ENCODE data around the gene AMH. TPM values are rescaled to one million over a fixed set of nuclear protein-coding genes. Genes with fewer than 3 reads are reported as not detected.

AMH gene
- total RNA-seq, 4 donors from 2014 or later, result 0.50 to 3.7 (median 1.3) TPM

DNA sequence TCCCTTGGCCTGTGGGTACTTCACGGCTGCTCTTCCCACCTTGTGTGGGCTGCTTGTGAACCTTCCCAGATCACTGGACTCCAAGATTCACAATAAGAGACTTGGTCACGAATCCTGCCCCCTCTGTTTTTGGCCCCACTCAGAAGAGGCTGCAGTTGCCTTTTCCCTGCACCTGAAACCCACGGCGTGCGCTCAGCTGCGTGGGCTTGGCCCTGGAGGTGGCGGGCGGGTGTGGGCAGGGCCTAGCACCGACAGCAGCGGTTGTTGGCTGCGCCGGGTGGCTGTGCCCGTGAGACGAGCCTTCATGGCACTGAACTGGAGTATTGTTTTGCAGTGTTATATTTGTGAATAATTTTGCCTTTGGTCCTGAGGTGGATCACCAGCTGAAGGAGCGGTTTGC lies 46.8 kb upstream of the AMH start:
- DNase-seq (ENCODE audit: extremely low spot score), result no peak
- intact Hi-C loops (cut with DNase I), result no loop called here
- H3K27ac ChIP-seq (replicated peaks in 1 of 4), result no peak overlapping the region
- H3K9me3 ChIP-seq, result no peaks in the 10 kb centered on the region
- 86% methylated on average over 15 of the region's 15 CpGs for WGBS
- H3K4me3 ChIP-seq, result no peak overlapping the region
- no peaks in the 10 kb centered on the region for H3K27me3 ChIP-seq
- peaks cover 27 to 87% (median 60%) of the 10 kb centered on the region in 4 donors for H3K36me3 ChIP-seq
- peaks cover 0 to 15% (median 8%) of the 10 kb centered on the region in 4 donors for H3K4me1 ChIP-seq
- TF ChIP-seq POLR2A (IDR thresholded peaks at IDR 0.05; ENCODE audit: low read depth) (no peak), EP300 (IDR thresholded peaks at IDR 0.05) (no peak), POLR2AphosphoS5 (IDR thresholded peaks at IDR 0.05) (no peak)
- TF ChIP-seq, protein P1, sequence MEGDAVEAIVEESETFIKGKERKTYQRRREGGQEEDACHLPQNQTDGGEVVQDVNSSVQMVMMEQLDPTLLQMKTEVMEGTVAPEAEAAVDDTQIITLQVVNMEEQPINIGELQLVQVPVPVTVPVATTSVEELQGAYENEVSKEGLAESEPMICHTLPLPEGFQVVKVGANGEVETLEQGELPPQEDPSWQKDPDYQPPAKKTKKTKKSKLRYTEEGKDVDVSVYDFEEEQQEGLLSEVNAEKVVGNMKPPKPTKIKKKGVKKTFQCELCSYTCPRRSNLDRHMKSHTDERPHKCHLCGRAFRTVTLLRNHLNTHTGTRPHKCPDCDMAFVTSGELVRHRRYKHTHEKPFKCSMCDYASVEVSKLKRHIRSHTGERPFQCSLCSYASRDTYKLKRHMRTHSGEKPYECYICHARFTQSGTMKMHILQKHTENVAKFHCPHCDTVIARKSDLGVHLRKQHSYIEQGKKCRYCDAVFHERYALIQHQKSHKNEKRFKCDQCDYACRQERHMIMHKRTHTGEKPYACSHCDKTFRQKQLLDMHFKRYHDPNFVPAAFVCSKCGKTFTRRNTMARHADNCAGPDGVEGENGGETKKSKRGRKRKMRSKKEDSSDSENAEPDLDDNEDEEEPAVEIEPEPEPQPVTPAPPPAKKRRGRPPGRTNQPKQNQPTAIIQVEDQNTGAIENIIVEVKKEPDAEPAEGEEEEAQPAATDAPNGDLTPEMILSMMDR (IDR thresholded peaks at IDR 0.05), result no peak

DNA sequence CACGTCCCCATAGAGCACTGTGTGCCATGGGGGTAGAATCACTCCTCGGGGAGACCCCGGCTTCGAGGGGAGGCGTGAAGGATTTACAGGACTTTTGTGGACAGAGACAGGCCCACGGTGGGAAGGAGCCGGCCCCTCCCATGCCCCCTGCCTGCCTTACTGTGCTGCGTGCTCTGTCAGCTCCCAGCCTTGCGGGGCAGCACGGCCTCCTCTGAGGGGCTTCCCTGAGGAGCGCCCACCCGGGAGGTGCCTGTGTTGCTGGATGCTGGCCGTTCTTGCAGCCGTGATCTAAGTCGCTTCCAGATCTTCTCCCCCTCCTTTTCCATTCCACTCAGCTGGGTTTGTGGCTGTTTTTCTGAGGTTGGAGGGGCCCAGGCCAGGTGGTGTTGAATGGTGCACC lies 42.1 kb upstream of the AMH start:
- H3K36me3 ChIP-seq, result peaks cover 49 to 94% (median 76%) of the 10 kb centered on the region in 4 donors
- TF ChIP-seq, protein P1 (IDR thresholded peaks at IDR 0.05), result no peak
- TF ChIP-seq EP300 (IDR thresholded peaks at IDR 0.05) (no peak), POLR2AphosphoS5 (IDR thresholded peaks at IDR 0.05) (no peak), POLR2A (IDR thresholded peaks at IDR 0.05; ENCODE audit: low read depth) (no peak)
- WGBS, result 94% methylated on average over 13 of the region's 15 CpGs
- no peak overlapping the region for H3K27ac ChIP-seq (replicated peaks in 1 of 4)
- intact Hi-C loops (cut with DNase I), result no loop called here
- H3K27me3 ChIP-seq, result no peaks in the 10 kb centered on the region
- DNase-seq (ENCODE audit: extremely low spot score), result no peak
- no peaks in the 10 kb centered on the region for H3K9me3 ChIP-seq
- no peak overlapping the region for H3K4me3 ChIP-seq
- peaks cover 10 to 20% (median 15%) of the 10 kb centered on the region in 4 donors for H3K4me1 ChIP-seq

DNA sequence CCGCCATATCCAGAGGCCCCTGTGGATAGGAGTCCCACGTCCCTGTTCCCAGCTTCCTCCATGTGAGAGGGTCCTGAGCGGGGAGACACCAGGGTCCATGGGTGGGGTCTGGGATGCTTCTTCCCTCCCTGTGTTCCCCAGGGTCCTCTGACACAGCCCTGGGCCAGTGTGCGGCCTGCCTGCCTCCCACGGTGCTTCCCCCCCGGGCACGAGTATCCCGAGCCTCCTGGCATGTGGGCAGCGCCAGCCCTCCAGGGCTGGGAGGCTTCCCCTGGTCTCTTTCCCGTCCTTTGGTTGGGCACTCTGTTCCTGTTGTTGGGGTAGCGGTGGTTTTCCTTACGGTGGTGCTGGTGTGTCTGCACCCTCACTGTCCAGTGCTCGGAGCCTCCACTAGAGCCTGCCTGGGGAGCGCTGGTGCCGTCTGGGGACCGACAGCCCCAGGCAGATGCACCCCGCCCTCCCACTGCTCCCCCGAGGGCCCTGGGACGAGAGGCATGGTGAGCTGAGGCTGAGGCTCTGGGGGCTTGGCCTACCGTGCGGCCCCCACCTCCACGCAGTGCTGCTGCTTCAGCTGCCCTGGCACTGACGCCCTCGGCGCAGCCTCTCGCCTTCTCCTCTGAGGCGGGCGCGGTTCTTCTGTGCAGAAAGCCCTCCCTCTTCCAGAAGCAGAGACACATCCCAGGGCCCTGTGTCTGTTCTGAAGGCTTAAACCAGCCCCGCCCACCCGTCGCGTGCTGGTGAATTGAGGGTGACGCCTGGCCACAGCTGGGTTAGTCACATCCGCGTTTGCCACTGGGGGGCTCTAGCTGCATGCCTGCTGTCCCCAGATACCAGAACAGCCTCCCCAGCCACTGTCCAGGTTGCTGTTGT lies 40.9 kb upstream of the AMH start:
- Histone ChIP-seq H3K9me3 (no peaks in the 10 kb centered on the region), H3K36me3 (peaks cover 42 to 94% (median 77%) of the 10 kb centered on the region in 4 donors), H3K4me3 (no peak overlapping the region), H3K27me3 (no peaks in the 10 kb centered on the region), H3K27ac (replicated peaks in 1 of 4) (no peak overlapping the region), H3K4me1 (peaks cover 10 to 20% (median 15%) of the 10 kb centered on the region in 4 donors)
- 68% methylated on average over 22 of the region's 36 CpGs for WGBS
- no peak for DNase-seq (ENCODE audit: extremely low spot score)
- TF ChIP-seq EP300 (IDR thresholded peaks at IDR 0.05) (no peak), POLR2AphosphoS5 (IDR thresholded peaks at IDR 0.05) (peak in 1 of 2 donors; percentile 11), POLR2A (IDR thresholded peaks at IDR 0.05; ENCODE audit: low read depth) (no peak)
- TF ChIP-seq, protein P1 (IDR thresholded peaks at IDR 0.05), result peak in 1 of 3 experiments; percentile 14
- intact Hi-C loops (cut with DNase I), result no loop called here

DNA sequence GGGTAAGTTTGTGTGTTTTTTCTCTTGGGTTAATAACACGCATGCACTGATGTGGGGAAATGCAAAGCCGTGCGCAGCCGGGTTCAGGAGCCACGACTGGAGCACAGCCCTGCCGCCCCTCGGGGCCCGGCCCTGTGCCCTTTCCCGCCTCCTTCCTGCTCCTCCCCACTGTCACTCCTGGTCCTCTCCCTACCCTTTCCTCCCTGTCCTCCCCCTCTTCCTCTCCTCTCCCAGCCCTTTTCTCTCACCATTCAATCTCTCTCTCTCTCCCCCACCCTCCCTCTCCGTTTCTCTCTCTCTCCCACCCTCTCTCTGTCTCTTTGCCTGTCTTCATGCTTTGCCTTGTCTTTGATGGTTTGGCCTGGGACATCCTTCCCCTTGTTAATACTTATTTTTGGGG lies 40.1 kb upstream of the AMH start:
- Histone ChIP-seq H3K36me3 (peaks cover 48 to 94% (median 77%) of the 10 kb centered on the region in 4 donors), H3K9me3 (no peaks in the 10 kb centered on the region), H3K27ac (replicated peaks in 1 of 4) (no peak overlapping the region), H3K27me3 (no peaks in the 10 kb centered on the region), H3K4me3 (no peak overlapping the region), H3K4me1 (peaks cover 10 to 20% (median 15%) of the 10 kb centered on the region in 4 donors)
- WGBS, result 66% methylated on average over 10 of the region's 10 CpGs
- DNase-seq (ENCODE audit: extremely low spot score), result no peak
- intact Hi-C loops (cut with DNase I), result no loop called here
- TF ChIP-seq POLR2A (IDR thresholded peaks at IDR 0.05; ENCODE audit: low read depth) (no peak), EP300 (IDR thresholded peaks at IDR 0.05) (no peak), POLR2AphosphoS5 (IDR thresholded peaks at IDR 0.05) (no peak)
- TF ChIP-seq, protein P1 (IDR thresholded peaks at IDR 0.05), result no peak
